RWPE2 (cell line): ENCODE data around the gene KIRREL3.

Experiments used
- ATAC-seq: fragments of 200-7000 bp; cut with Tn5 transposase; 3 replicates; pipeline ENCODE4 v1.9.1; 2021; ENCODE audit warnings: low read depth
- DNase-seq: peaks from one replicate; pipeline ENCODE4 v3.0.0-alpha.2; 2020; ENCODE audit warnings: low spot score
- H3K27ac ChIP-seq: fragments of 450-650 bp; 2 replicates; pipeline ENCODE4 v1.5.1; 2017; ENCODE audit warnings: mild to moderate bottlenecking; ENCODE audit not compliant: poor library complexity, severe bottlenecking
- H3K27me3 ChIP-seq: fragments of 250-450 bp; sonication (Bioruptor Pico); 2 replicates; pipeline ENCODE4 v1.5.1; 2021; ENCODE audit warnings: mild to moderate bottlenecking, moderate library complexity; ENCODE audit not compliant: insufficient read depth, poor library complexity, severe bottlenecking
- H3K36me3 ChIP-seq: fragments of 250-450 bp; sonication (Bioruptor Pico); 2 replicates; pipeline ENCODE4 v1.5.1; 2020; ENCODE audit warnings: low read depth, mild to moderate bottlenecking, moderate library complexity
- H3K4me1 ChIP-seq: fragments of 250-450 bp; sonication (Bioruptor Pico); 2 replicates; pipeline ENCODE4 v1.5.1; 2021; ENCODE audit warnings: mild to moderate bottlenecking, moderate library complexity; ENCODE audit not compliant: insufficient read depth, poor library complexity, severe bottlenecking
- H3K4me3 ChIP-seq: fragments of 250-450 bp; sonication (Bioruptor Pico); 2 replicates; pipeline ENCODE4 v1.5.1; 2021; ENCODE audit warnings: mild to moderate bottlenecking, moderate library complexity; ENCODE audit not compliant: severe bottlenecking
- H3K9me3 ChIP-seq: fragments of 250-450 bp; sonication (Bioruptor Pico); 2 replicates; pipeline ENCODE4 v1.5.1; 2021; ENCODE audit warnings: mild to moderate bottlenecking, moderate library complexity; ENCODE audit not compliant: severe bottlenecking
- CTCF ChIP-seq: fragments of 450-650 bp; IDR thresholded peaks from one replicate; pipeline ENCODE4 v1.5.1; 2017; ENCODE audit warnings: mild to moderate bottlenecking, moderate library complexity; ENCODE audit not compliant: poor library complexity, severe bottlenecking

The KIRREL3 gene

GRCh38 chr11:126746443-126746842 is 254.1 kb downstream of the KIRREL3 start:
- H3K4me3 ChIP-seq, result no peak overlapping the region
- no peak for TF ChIP-seq CTCF
- ATAC-seq (no peak), DNase-seq (no peak)
- no peaks in the 10 kb centered on the region for H3K36me3 ChIP-seq
- no peaks in the 10 kb centered on the region for H3K4me1 ChIP-seq
- H3K27ac ChIP-seq, result no peak overlapping the region
- no peaks in the 10 kb centered on the region for H3K9me3 ChIP-seq
- H3K27me3 ChIP-seq, result no peaks in the 10 kb centered on the region

GRCh38 chr11:126744699-126745098 is 255.9 kb downstream of the KIRREL3 start:
- Histone ChIP-seq H3K27ac (no peak overlapping the region), H3K9me3 (no peaks in the 10 kb centered on the region), H3K27me3 (no peaks in the 10 kb centered on the region), H3K4me3 (no peak overlapping the region), H3K4me1 (no peaks in the 10 kb centered on the region), H3K36me3 (no peaks in the 10 kb centered on the region)
- no peak for TF ChIP-seq CTCF
- ATAC-seq, result no peak
- DNase-seq, result no peak

DNA sequence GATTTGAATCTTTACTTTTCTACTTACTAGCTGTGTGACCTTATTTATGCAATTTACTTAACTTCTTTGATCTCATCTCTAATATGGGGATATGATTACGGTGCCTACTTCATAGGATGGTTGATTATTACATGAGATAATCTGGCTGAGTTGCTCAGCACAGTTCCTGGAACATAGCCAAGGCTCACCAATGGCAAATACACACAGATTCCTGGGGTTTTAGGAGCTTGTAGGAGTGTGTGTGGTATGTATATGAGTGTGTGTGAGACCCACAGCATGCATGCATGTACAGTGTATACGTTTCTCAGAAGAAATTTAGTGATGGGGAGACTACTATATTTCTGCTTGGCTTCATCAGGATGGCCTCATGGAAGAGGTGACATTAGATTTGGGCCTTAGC is 256.9 kb downstream of the KIRREL3 start:
- TF ChIP-seq CTCF, result no peak
- H3K9me3 ChIP-seq, result no peaks in the 10 kb centered on the region
- no peak overlapping the region for H3K27ac ChIP-seq
- no peak for ATAC-seq
- no peak for DNase-seq
- H3K4me3 ChIP-seq, result no peak overlapping the region
- no peaks in the 10 kb centered on the region for H3K27me3 ChIP-seq
- no peaks in the 10 kb centered on the region for H3K4me1 ChIP-seq
- no peaks in the 10 kb centered on the region for H3K36me3 ChIP-seq

DNA sequence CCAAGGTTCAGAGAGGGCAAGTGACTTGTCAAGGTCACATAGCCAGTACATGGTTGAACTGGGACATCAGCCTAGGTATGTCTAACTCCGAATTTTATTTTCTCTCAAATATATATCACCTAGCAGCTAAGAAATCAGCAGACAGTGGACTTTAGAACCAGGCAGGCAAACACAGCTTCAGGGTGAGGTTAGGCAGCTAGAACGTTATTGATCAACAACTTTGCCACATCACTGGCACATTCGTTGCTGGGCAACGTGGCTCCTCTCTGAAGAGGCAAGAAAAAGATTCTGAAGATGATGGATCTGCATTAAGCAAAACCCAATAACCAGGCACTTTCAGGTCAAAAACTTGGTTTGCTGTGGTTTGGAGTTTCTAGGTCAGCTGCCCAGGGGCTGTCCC is 258.0 kb downstream of the KIRREL3 start:
- Histone ChIP-seq H3K4me1 (no peaks in the 10 kb centered on the region), H3K4me3 (no peak overlapping the region), H3K27me3 (peaks cover 10% of the 10 kb centered on the region), H3K27ac (no peak overlapping the region), H3K9me3 (no peaks in the 10 kb centered on the region), H3K36me3 (no peaks in the 10 kb centered on the region)
- ATAC-seq, result no peak
- TF ChIP-seq CTCF, result no peak
- DNase-seq, result no peak

- H3K4me3 ChIP-seq, result no peak overlapping the region
- TF ChIP-seq CTCF, result no peak
- H3K36me3 ChIP-seq, result no peaks in the 10 kb centered on the region
- DNase-seq (no peak), ATAC-seq (no peak)
- no peak overlapping the region for H3K27ac ChIP-seq
- H3K4me1 ChIP-seq, result no peaks in the 10 kb centered on the region
- no peaks in the 10 kb centered on the region for H3K9me3 ChIP-seq
- H3K27me3 ChIP-seq, result peaks cover 11% of the 10 kb centered on the region
These were observed 259.7 kb downstream of the KIRREL3 start for GRCh38 chr11:126740846-126741245.
